ENCODE measurements around the gene PLCB2.
A peak's percentile ranks its signal among the peaks of the same experiment; 100 is the strongest.

Gene PLCB2

DNA sequence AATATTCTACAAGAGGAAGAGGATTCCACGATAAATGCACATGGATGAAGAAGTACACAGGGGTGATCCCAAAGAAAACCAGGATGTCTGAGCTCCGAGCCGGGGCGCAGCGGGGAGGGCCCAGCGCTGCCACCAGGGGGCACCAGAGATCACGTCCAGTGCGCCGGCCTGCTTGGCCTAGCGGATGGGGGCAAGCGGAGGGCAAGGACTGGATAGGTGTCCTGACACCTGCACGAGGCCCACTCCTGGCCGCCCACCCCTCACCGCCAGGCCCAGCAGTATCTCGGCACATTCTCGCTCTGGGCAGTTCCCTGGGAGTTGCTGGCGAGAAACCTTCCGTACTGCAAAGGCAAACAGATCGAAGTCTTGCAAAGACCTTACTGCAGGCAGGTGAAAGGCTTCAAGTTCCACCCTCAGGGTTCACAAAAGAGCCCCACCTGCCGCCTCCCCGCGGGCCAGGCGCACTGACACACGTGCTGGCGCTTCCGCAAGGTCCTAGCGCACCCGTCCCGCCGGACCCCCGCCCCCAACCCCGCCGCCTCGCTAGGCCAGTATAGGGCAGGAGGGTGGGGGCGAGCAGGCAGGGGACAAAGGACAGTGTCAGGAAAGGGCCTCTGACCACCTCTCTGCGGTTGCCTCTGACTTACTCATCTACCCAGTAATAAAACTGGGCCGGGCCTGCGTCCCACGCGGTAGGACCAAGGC lies 28.1 kb downstream of the PLCB2 start:
- Histone ChIP-seq H3K4me3 (ENCODE audit: low read length) (no peak overlapping the region), H3K4me2 (ENCODE audit: low read length) (peak overlapping the region; percentile 27), H3K4me1 (ENCODE audit: control insufficient read depth, insufficient read depth, low read length) (peaks cover 22% of the 10 kb centered on the region), H3K27me3 (ENCODE audit: control insufficient read depth, insufficient read depth, low read length) (peaks cover 65% of the 10 kb centered on the region), H3K36me3 (ENCODE audit: insufficient read depth, low read length) (no peaks in the 10 kb centered on the region), H3K9ac (ENCODE audit: low read depth, low read length) (no peak overlapping the region), H3K9me3 (replicated peaks; ENCODE audit: low read length) (no peaks in the 10 kb centered on the region)

DNA sequence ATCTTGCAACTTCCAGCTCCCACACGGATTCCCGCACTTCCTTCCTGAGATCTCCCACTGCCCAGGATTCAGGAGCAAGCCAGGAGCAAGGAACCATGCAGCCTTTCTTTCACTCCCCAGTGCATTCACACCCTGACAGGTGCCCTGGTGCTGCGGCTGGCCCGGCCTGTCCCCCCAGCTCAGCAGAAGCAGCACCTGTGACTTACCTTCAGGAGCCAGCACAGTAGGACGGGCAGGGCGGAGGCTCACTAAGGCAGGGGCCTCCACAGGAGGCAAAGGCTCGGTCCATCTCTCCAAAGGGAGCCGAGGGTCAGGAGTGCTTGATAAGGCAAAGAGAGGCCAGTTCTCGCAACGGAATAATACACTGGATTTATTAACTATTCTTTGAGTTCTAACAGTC lies 29.7 kb downstream of the PLCB2 start:
- Histone ChIP-seq H3K4me3 (ENCODE audit: low read length) (no peak overlapping the region), H3K9me3 (replicated peaks; ENCODE audit: low read length) (no peaks in the 10 kb centered on the region), H3K27me3 (ENCODE audit: control insufficient read depth, insufficient read depth, low read length) (peaks cover 52% of the 10 kb centered on the region), H3K4me2 (ENCODE audit: low read length) (no peak overlapping the region), H3K4me1 (ENCODE audit: control insufficient read depth, insufficient read depth, low read length) (peaks cover 21% of the 10 kb centered on the region), H3K9ac (ENCODE audit: low read depth, low read length) (no peak overlapping the region), H3K36me3 (ENCODE audit: insufficient read depth, low read length) (no peaks in the 10 kb centered on the region)

DNA sequence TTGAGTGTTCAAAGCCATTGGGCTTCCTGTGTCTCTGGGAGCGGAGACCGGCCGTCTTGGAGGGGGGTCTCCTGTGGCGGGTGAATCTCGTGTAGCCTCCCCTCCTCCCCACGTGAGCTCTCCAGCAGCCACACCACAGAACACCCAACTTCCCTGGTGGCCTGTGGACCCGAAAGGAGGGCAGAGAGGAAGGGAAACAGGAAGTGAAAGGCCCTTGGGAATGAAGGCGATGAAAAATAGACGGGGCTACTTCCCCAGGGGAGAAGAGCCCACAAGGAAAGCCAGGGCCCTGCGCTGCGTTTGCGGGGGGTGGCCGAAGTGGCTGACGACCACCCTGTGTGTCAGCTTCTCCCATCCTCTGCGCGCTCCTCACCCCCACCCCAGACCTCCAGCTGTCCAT lies 30.3 kb downstream of the PLCB2 start:
- no peaks in the 10 kb centered on the region for H3K9me3 ChIP-seq (replicated peaks; ENCODE audit: low read length)
- no peak overlapping the region for H3K4me2 ChIP-seq (ENCODE audit: low read length)
- no peaks in the 10 kb centered on the region for H3K36me3 ChIP-seq (ENCODE audit: insufficient read depth, low read length)
- no peak overlapping the region for H3K4me3 ChIP-seq (ENCODE audit: low read length)
- H3K4me1 ChIP-seq (ENCODE audit: control insufficient read depth, insufficient read depth, low read length), result peaks cover 15% of the 10 kb centered on the region
- no peak overlapping the region for H3K9ac ChIP-seq (ENCODE audit: low read depth, low read length)
- H3K27me3 ChIP-seq (ENCODE audit: control insufficient read depth, insufficient read depth, low read length), result peaks cover 46% of the 10 kb centered on the region

DNA sequence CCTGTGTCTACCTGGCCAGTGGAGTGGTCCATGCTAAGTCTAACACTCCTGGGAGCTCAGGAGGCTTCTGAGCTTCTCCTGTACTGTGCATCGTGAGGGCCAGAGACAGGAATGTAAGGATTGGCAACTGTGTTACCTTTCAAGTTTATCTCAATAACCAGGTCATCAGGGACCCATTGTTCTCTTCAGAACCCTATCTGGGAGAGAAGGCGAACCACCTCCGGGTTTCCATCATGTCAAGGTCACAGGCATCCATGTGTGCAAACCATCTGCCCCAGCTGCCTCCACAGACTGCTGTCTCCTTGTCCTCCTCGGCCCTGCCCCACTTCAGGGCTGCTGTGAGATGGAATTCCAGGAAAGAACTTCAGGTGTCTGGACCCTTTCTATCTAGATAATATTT lies 30.8 kb downstream of the PLCB2 start:
- Histone ChIP-seq H3K9ac (ENCODE audit: low read depth, low read length) (no peak overlapping the region), H3K36me3 (ENCODE audit: insufficient read depth, low read length) (no peaks in the 10 kb centered on the region), H3K9me3 (replicated peaks; ENCODE audit: low read length) (no peaks in the 10 kb centered on the region), H3K4me2 (ENCODE audit: low read length) (no peak overlapping the region), H3K4me3 (ENCODE audit: low read length) (no peak overlapping the region), H3K4me1 (ENCODE audit: control insufficient read depth, insufficient read depth, low read length) (peaks cover 10% of the 10 kb centered on the region), H3K27me3 (ENCODE audit: control insufficient read depth, insufficient read depth, low read length) (peaks cover 41% of the 10 kb centered on the region)

DNA sequence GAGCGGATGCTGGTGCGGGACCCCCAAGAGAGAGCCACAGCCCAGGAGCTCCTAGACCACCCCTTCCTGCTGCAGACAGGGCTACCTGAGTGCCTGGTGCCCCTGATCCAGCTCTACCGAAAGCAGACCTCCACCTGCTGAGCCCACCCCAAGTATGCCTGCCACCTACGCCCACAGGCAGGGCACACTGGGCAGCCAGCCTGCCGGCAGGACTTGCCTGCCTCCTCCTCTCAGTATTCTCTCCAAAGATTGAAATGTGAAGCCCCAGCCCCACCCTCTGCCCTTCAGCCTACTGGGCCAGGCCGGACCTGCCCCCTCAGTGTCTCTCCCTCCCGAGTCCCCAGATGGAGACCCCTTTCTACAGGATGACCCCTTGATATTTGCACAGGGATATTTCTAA lies 31.8 kb downstream of the PLCB2 start:
- no peak overlapping the region for H3K9ac ChIP-seq (ENCODE audit: low read depth, low read length)
- H3K9me3 ChIP-seq (replicated peaks; ENCODE audit: low read length), result no peaks in the 10 kb centered on the region
- H3K4me2 ChIP-seq (ENCODE audit: low read length), result no peak overlapping the region
- H3K4me3 ChIP-seq (ENCODE audit: low read length), result no peak overlapping the region
- H3K36me3 ChIP-seq (ENCODE audit: insufficient read depth, low read length), result no peaks in the 10 kb centered on the region
- peaks cover 3% of the 10 kb centered on the region for H3K4me1 ChIP-seq (ENCODE audit: control insufficient read depth, insufficient read depth, low read length)
- peaks cover 31% of the 10 kb centered on the region for H3K27me3 ChIP-seq (ENCODE audit: control insufficient read depth, insufficient read depth, low read length)

DNA sequence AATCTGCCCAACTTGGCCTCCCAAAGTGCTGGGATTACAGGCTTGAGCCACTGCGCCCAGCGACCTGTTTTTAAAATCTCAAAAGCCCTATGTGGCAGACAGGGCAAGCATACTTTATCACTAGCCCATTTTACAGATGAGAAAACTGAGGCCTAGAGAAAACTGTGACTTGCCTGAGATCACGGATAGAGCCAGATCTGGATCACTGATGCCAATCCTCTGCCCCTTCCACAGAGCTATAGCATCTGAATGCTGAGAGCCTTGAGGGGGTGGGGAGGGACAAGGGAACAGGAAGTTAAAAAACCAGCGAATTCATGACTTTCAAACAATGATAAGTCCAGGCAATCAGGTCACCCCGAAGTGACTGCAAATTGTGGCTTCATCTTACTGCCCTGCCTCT lies 32.2 kb downstream of the PLCB2 start:
- Histone ChIP-seq H3K9me3 (replicated peaks; ENCODE audit: low read length) (no peaks in the 10 kb centered on the region), H3K4me2 (ENCODE audit: low read length) (no peak overlapping the region), H3K36me3 (ENCODE audit: insufficient read depth, low read length) (no peaks in the 10 kb centered on the region), H3K9ac (ENCODE audit: low read depth, low read length) (no peak overlapping the region), H3K27me3 (ENCODE audit: control insufficient read depth, insufficient read depth, low read length) (peaks cover 27% of the 10 kb centered on the region), H3K4me1 (ENCODE audit: control insufficient read depth, insufficient read depth, low read length) (peaks cover 3% of the 10 kb centered on the region), H3K4me3 (ENCODE audit: low read length) (no peak overlapping the region)

DNA sequence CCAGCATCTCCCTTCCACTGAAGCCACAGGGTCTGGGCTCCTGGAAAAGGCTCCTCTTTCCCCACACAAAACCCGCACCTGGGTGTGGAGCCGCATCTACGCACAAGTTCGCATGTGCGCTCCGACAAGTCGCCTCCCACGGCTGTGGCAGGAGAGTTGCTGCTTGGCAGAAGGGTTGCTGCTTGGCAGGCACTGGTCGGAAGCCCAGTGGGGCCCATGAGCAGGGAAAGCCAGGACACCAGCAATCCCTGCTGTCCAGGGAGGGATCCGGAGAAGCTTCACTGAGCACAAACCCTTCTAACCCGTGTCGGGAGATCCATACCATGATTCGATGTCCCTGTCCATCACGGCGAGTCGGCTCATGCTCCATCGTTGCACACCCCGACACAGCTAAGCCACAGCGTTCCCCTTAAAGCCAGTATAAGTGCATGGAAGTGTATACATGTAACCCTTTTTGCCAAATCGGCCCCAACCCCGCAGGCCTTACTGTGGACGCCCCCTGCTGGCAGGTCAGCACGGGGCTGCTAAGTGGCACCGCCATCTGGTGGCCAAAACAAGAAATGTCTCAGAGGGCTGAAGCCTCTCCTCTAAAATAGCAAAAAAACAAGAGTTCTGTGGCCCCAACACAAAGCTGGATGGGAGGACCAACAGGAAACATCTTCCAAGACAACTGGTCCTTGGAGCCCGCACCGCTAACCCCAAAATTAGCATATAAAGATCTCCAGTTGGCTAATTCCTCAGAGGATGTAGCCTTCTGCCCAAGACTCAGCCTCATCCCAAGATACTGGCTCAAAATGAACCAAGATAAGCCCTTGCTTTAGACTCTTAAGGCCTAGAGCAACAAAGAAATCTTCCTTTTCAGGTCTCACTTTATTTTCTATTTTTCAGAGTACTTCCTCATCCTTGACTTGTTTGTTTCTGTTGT lies 33.1 kb downstream of the PLCB2 start:
- Histone ChIP-seq H3K9ac (ENCODE audit: low read depth, low read length) (no peak overlapping the region), H3K36me3 (ENCODE audit: insufficient read depth, low read length) (no peaks in the 10 kb centered on the region), H3K4me3 (ENCODE audit: low read length) (no peak overlapping the region), H3K27me3 (ENCODE audit: control insufficient read depth, insufficient read depth, low read length) (peaks cover 21% of the 10 kb centered on the region), H3K4me1 (ENCODE audit: control insufficient read depth, insufficient read depth, low read length) (peaks cover 2% of the 10 kb centered on the region), H3K4me2 (ENCODE audit: low read length) (no peak overlapping the region), H3K9me3 (replicated peaks; ENCODE audit: low read length) (no peaks in the 10 kb centered on the region)

DNA sequence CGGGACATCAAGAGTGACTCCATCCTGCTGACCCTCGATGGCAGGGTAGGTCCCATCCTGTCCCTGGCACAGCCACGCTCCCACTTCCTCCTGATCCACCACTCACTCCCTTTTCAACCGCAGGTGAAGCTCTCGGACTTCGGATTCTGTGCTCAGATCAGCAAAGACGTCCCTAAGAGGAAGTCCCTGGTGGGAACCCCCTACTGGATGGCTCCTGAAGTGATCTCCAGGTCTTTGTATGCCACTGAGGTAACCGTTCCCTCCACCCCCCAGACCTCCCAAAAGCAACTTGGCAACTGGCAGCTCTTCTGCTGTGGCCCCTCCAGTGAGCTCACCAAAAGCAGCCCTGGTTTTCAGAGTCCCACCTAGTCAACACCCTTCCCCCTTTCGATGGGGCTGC lies 34.3 kb downstream of the PLCB2 start:
- Histone ChIP-seq H3K4me3 (ENCODE audit: low read length) (no peak overlapping the region), H3K4me2 (ENCODE audit: low read length) (no peak overlapping the region), H3K9me3 (replicated peaks; ENCODE audit: low read length) (no peaks in the 10 kb centered on the region), H3K4me1 (ENCODE audit: control insufficient read depth, insufficient read depth, low read length) (no peaks in the 10 kb centered on the region), H3K36me3 (ENCODE audit: insufficient read depth, low read length) (no peaks in the 10 kb centered on the region), H3K27me3 (ENCODE audit: control insufficient read depth, insufficient read depth, low read length) (peaks cover 12% of the 10 kb centered on the region), H3K9ac (ENCODE audit: low read depth, low read length) (no peak overlapping the region)

DNA sequence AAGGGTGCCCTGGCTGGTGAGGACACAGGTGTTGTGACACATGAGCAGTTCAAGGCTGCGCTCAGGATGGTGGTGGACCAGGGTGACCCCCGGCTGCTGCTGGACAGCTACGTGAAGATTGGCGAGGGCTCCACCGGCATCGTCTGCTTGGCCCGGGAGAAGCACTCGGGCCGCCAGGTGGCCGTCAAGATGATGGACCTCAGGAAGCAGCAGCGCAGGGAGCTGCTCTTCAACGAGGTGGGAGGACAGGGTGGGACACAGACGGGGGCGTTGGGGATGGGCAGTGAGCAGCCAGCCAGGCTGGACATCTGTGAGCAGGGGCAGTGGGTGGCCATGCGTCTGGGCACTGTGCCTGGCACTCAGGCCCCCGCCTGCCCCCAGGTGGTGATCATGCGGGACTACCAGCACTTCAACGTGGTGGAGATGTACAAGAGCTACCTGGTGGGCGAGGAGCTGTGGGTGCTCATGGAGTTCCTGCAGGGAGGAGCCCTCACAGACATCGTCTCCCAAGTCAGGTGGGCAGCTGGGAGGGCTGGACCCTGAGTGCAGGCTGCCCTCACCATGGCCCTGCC lies 35.2 kb downstream of the PLCB2 start:
- Histone ChIP-seq H3K27me3 (ENCODE audit: control insufficient read depth, insufficient read depth, low read length) (peaks cover 4% of the 10 kb centered on the region), H3K9me3 (replicated peaks; ENCODE audit: low read length) (no peaks in the 10 kb centered on the region), H3K4me2 (ENCODE audit: low read length) (no peak overlapping the region), H3K9ac (ENCODE audit: low read depth, low read length) (no peak overlapping the region), H3K4me3 (ENCODE audit: low read length) (no peak overlapping the region), H3K4me1 (ENCODE audit: control insufficient read depth, insufficient read depth, low read length) (no peaks in the 10 kb centered on the region), H3K36me3 (ENCODE audit: insufficient read depth, low read length) (no peaks in the 10 kb centered on the region)

DNA sequence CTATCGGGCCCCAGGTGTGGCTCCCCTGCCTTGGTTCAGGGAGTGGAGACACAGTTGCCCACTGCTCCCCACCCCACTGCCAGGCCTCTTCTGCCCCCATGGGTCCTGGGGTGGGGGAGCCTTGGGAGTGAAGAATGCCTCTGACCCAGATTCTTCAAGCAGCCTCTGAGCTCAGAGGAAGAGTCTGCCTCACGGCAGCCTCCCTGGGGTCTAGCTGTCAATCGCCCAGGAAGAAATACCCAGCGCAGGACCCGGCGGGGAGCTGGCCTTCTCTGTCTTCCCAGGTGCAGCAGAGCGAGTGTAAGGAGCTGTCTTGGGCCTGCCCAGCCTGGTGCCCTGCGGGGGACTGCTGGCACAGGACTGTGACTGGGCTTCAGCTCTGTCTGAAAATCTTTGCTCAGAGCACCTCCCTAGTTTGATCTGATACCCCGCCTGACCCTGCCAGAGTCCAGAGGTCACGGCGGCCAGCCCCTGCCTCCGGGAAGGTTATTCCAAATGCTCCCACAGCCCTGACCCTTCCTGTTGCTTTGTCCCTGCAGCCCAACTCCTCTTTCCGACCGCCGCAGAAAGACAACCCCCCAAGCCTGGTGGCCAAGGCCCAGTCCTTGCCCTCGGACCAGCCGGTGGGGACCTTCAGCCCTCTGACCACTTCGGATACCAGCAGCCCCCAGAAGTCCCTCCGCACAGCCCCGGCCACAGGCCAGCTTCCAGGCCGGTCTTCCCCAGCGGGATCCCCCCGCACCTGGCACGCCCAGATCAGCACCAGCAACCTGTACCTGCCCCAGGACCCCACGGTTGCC lies 35.9 kb downstream of the PLCB2 start:
- Histone ChIP-seq H3K36me3 (ENCODE audit: insufficient read depth, low read length) (no peaks in the 10 kb centered on the region), H3K4me3 (ENCODE audit: low read length) (no peak overlapping the region), H3K9ac (ENCODE audit: low read depth, low read length) (no peak overlapping the region), H3K27me3 (ENCODE audit: control insufficient read depth, insufficient read depth, low read length) (peaks cover 2% of the 10 kb centered on the region), H3K4me1 (ENCODE audit: control insufficient read depth, insufficient read depth, low read length) (peaks cover 4% of the 10 kb centered on the region), H3K9me3 (replicated peaks; ENCODE audit: low read length) (no peaks in the 10 kb centered on the region), H3K4me2 (ENCODE audit: low read length) (no peak overlapping the region)

Measured in skeletal muscle satellite cell (primary cell).